ENCODE data around the gene ATP13A3.

ATP13A3 gene

GRCh38 chr3:194460566-194460965 is 26.2 kb downstream of the ATP13A3 start:
- DNase-seq (ENCODE audit: low read depth in 2 of 2): no peak
- H3K4me3 ChIP-seq (replicated peaks in 1 of 2; ENCODE audit: low read depth in 2 of 2, low read length in 2 of 2): no peak overlapping the region
- TF ChIP-seq CTCF (IDR thresholded peaks at IDR 0.05; ENCODE audit: low read depth, low read length): no peak

GRCh38 chr3:194458131-194458530 is 28.7 kb downstream of the ATP13A3 start:
- no peak for DNase-seq (ENCODE audit: low read depth in 2 of 2)
- H3K4me3 ChIP-seq (replicated peaks in 1 of 2; ENCODE audit: low read depth in 2 of 2, low read length in 2 of 2): no peak overlapping the region
- no peak for TF ChIP-seq CTCF (IDR thresholded peaks at IDR 0.05; ENCODE audit: low read depth, low read length)

- DNase-seq (ENCODE audit: low read depth in 2 of 2): no peak
- no peak for TF ChIP-seq CTCF (IDR thresholded peaks at IDR 0.05; ENCODE audit: low read depth, low read length)
- no peak overlapping the region for H3K4me3 ChIP-seq (replicated peaks in 1 of 2; ENCODE audit: low read depth in 2 of 2, low read length in 2 of 2)
Observed at GRCh38 chr3:194455481-194455880, 31.3 kb downstream of the ATP13A3 start.

GRCh38 chr3:194450341-194450740 is 36.5 kb downstream of the ATP13A3 start:
- TF ChIP-seq CTCF (IDR thresholded peaks at IDR 0.05; ENCODE audit: low read depth, low read length): no peak
- no peak overlapping the region for H3K4me3 ChIP-seq (replicated peaks in 1 of 2; ENCODE audit: low read depth in 2 of 2, low read length in 2 of 2)
- DNase-seq (ENCODE audit: low read depth in 2 of 2): no peak

- no peak for TF ChIP-seq CTCF (IDR thresholded peaks at IDR 0.05; ENCODE audit: low read depth, low read length)
- no peak overlapping the region for H3K4me3 ChIP-seq (replicated peaks in 1 of 2; ENCODE audit: low read depth in 2 of 2, low read length in 2 of 2)
- no peak for DNase-seq (ENCODE audit: low read depth in 2 of 2)
Observed at GRCh38 chr3:194449913-194450312, 36.9 kb downstream of the ATP13A3 start.

- TF ChIP-seq CTCF (IDR thresholded peaks at IDR 0.05; ENCODE audit: low read depth, low read length): no peak
- H3K4me3 ChIP-seq (replicated peaks in 1 of 2; ENCODE audit: low read depth in 2 of 2, low read length in 2 of 2): no peak overlapping the region
- DNase-seq (ENCODE audit: low read depth in 2 of 2): no peak
Observed at GRCh38 chr3:194447657-194448056, 39.1 kb downstream of the ATP13A3 start.

- no peak for TF ChIP-seq CTCF (IDR thresholded peaks at IDR 0.05; ENCODE audit: low read depth, low read length)
- H3K4me3 ChIP-seq (replicated peaks in 1 of 2; ENCODE audit: low read depth in 2 of 2, low read length in 2 of 2): no peak overlapping the region
- DNase-seq (ENCODE audit: low read depth in 2 of 2): no peak
Observed at GRCh38 chr3:194447161-194447560, 39.6 kb downstream of the ATP13A3 start.
